Measurements from ENCODE around the gene EHMT1.

DNA sequence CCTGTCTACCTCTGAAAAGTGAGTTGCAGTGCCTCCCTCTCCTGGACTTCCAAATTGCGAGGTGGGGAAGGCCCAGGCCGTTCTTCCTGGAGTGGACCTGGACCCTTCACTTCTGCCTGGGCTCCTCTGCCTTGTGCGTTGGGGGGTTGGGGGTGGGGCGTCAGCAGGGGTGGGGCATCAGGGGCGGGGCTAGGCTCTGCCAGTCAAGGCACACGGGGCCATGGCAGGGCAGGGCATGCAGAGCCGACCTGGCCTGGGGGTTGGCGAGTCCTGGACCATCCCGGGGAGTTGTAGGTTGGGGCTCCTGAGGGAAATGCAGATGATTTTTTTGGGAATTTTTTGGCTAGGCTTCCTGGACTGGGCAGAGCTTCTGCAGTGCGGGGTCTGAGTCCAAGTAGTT lies 87.1 kb downstream of the EHMT1 start:
- TF ChIP-seq POLR2A (IDR thresholded peaks at IDR 0.05; ENCODE audit: low read depth) (no peak), EP300 (IDR thresholded peaks at IDR 0.05) (no peak), POLR2AphosphoS5 (IDR thresholded peaks at IDR 0.05) (no peak)
- TF ChIP-seq, protein P1, sequence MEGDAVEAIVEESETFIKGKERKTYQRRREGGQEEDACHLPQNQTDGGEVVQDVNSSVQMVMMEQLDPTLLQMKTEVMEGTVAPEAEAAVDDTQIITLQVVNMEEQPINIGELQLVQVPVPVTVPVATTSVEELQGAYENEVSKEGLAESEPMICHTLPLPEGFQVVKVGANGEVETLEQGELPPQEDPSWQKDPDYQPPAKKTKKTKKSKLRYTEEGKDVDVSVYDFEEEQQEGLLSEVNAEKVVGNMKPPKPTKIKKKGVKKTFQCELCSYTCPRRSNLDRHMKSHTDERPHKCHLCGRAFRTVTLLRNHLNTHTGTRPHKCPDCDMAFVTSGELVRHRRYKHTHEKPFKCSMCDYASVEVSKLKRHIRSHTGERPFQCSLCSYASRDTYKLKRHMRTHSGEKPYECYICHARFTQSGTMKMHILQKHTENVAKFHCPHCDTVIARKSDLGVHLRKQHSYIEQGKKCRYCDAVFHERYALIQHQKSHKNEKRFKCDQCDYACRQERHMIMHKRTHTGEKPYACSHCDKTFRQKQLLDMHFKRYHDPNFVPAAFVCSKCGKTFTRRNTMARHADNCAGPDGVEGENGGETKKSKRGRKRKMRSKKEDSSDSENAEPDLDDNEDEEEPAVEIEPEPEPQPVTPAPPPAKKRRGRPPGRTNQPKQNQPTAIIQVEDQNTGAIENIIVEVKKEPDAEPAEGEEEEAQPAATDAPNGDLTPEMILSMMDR (IDR thresholded peaks at IDR 0.05), result no peak

Measured in esophagus muscularis mucosa (tissue), 4 donors.